Activated naive CD4-positive, alpha-beta T cell treated with Interleukin-2 at 50 U/mL for 16 hours (primary cell): ENCODE measurements around the gene C3orf20.
"Not testable (repeated sequence)": the region's sequence is repeated elsewhere in the genome, so short reads cannot be mapped to it uniquely, and the experiment has no call there.

Experiments used
- DNase-seq: peaks from one replicate; pipeline ENCODE4 v3.0.0-alpha.2; 2020

The C3orf20 gene

DNA sequence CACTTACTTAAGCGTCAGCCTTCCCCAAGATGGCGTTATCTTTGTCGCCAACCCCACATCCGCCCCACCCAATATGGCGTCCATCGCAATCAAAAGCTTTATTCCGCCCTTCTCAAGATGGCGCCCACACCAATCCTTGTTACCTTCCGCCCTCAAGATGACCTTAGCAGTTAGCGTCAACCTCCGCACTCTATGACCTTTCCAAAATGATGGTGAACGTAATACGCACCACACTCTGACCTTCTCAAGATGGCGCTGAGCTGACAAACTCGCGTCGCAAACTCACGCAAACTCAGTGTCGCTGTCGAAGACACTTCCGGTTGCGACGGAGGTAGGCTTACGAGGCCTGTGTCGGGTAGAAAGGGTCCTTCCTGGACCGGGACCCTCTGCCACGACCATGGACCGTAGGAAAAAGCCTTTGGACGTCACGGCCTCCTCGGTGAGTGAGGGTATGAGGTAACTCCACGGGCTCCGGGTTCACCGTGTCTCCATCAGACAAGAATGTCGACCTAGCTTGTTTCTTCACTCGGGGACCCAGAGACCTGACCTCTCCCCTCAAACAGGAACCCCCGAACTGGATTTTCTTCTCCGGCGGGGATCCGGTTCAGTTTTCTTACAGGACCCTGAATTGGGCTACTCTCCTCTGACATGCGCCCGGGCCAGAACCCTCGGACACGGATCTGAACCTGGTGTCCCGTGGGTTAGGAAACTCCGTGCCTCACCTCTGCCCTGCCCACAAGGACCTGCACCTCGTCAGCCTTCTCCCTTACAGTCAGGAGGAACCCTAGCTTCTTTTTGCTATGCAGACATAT, 23.3 kb upstream of the C3orf20 start, which contains the start of gene CCDC174:
Gene CCDC174 (plus strand): TSS at position 323 of the 812 bp plus-strand sequence. CDS start 75 bp downstream, at position 398.
- peak; percentile 96 for DNase-seq

DNA sequence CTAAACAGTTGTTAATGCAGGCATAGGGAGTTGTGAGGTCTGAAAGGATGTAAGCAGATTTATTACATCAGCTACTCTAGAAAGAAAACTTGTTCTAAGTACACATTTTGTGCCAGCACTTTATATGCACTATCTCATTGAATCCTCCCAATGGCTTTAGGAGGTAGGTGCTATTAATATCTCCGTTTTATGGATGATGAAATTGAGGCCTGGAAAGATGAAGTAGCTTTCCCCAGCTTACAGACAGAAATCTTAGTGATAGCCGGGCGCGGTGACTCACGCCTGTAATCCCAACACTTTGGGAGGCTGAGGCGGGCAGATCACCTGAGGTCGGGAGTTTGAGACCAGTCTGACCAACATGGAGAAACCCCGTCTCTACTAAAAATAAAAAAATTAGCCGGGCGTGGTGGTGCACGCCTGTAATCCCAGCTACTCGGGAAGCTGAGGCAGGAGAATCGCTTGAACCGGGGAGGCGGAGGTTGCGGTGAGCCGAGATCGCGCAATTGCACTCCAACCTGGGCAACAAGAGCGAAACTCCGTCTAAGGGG, 22.5 kb upstream of the C3orf20 start:
- not testable (repeated sequence) for DNase-seq

DNA sequence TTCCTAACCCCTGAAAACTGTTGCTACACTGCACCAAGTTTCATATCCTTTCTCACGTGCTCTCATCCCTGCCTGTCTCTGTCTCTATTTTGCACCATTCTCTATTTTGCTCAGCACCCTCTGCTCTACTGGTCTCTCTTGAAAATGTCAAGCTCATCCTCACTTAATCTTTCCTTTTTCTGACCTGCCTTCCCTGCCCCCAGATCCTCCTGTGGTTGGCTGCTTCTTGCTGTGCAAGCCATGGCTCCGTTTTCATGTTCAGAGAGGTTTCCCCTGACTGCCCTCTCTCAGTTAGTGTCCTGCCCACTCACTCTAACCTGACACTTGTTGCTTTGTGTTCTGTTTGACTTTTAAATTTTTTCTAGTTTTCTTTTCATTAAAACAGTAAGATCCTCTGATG, 17.4 kb upstream of the C3orf20 start:
- DNase-seq, result no peak

DNA sequence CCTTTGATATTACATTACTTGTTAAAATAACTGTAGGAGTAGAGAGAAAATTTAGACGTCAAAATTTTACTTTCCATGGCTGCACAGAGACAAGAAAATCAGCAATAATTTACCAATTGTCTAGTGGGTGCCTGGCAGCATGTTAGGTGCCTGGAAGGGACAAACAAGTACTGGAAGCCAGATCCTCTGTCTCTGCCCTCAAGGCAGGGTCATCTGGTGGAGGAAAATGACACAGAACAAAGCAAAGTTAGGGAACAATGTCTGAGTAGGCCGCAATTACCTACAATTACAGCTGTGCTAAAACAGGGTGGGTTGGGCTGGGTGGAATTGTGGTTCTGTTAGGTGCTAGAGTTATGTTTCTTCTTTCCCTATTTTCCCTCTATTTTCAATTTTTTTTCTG, 16.0 kb upstream of the C3orf20 start:
- no peak for DNase-seq

DNA sequence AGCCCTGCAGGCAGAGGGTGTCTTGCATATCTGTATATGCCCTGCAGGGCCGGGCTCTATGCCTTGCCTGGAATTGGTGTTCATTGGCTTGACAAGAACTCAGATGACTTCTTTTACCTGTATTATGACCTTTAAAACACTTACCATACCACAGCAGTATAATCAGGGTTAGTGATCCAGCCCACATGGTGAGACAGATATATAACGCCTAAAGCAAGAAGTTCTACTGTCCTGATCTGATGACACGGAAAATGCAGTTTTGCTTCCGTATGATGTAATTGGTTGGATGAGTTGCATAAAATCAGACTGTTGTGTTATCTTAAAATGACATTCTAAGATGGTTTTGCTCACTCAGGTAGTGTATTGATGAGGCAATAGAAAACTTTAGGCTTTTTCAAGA, 14.0 kb upstream of the C3orf20 start:
- DNase-seq, result no peak

DNA sequence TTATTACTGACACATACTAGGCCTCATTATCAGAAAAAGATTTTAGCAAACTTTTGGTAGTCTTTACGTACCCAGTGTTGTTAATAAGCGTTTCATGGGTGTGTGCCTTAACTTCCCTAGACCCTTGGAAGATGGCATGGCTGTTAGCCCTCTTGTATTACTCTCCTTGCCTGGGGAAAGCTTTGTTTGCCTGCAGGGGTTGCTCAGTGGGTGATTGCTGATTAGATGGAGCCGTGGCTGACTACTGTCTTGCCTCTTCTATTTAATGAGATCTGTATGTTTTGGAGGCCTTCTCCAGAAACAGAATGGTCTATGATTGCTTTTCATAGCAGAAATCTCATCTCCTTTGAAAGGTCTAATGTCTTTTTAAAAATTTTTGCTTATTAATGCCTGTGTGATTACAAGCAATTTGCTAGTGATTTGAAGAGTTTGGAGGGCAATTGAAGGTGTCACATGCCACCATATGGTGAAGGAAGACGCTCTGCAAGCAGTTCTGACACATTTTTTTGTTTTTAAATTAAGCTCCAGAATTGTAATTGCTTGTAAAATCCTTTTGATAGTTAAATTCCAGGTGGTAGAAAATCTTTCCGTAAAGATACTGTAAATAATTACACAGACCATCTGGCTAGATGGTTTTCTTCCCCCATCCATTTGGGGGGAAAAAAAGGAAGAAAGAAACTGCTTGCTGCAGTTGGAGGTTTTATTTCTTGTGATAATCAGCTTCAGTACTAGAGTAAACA, 11.4 kb upstream of the C3orf20 start:
- no peak for DNase-seq

DNA sequence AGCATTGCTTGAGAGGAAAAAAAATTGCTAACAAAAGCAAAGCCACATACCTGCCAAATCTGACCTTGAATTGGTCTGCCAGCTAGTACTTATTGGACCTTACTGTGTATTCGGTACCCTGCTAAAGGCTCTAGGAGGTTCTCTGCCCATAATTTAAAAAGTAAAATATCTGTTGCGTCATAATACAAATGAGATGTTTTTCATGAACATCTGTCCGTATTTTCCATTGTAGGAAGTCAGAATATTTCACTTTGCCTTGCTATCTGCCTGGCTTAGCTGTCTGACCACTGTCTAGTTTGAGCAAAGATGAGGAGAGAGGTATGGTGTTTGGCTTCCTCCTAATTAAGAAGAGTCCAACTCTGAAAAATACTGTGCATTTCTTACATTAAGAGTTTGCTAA, 10.8 kb upstream of the C3orf20 start:
- no peak for DNase-seq

DNA sequence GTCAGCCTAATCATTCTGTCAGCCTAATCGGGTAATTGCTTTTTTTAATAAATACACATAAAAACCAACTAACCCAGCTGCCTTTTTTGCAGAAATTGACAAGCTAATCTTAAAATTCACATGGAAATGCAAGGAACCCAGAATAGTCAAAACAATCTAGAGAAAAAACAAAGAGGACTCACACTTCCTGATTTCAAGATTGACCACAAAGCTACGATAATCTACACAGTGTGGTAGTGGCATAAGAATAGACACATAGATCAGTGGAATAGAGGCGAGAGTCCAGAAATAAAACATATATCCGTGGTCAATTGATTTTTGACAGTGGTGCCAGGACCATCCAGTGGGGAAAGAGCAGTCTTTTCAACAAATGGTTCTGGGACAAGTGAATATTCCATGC, 2.4 kb upstream of the C3orf20 start:
- no peak for DNase-seq

DNA sequence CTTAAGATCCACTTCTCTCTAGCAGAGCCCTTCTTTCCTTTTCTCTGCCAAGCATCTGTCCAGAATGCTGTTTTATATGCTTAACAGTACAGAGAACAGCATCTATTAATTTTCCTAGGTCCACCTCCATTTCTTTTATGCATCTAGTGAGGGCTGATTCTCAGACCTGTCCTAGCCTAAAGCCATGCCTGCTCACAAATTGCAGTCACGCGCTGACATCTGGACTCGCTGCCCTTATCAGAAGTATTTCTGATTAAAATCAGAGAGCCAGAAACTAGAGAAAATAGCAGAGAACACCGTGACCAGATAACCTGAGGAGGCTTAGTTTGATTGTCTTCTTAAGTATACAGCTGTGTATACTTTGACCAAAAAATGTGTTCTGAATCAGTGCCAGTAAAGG, 1.9 kb downstream of the C3orf20 start:
- no peak for DNase-seq

DNA sequence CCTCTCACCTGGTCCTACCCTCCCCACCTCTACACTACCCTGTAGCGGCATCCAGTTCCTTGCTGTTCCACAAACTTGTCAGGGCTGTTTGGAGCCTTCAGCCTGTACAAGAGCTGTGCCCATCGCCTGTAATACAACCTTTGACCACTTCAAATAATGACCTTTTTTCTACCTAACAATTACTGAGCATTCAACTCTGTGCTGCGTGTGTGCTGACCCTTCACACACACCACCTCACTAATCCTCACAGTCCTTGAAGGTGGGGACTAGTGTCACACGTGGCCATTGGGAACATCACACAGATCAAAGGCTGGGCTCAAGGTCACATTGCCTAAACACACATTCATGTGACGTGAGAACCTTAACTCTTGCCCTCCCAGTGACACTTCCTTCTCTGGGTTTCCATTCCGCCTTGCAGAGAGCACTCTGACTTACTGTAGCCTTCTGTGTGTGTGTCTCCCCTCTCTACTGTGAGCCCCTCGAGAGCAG, 3.1 kb downstream of the C3orf20 start:
- no peak for DNase-seq

DNA sequence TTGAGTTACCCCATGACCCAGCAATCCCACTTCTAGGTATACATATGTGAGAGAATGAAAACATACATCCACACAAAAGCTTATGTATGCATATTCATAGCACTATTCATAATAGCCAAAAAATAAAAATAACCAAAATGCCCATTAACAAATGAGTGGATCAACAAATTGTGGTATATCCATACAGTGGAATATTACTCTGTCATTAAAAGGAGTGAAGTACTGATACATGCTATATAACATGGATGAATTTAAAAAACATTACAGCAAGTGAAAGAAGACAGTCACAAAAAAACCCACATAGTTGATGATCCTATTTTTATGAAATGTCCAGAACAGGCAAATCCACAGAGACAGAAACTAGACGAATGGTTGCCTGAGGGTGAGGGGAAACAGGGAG, 5.2 kb downstream of the C3orf20 start:
- DNase-seq, result no peak

DNA sequence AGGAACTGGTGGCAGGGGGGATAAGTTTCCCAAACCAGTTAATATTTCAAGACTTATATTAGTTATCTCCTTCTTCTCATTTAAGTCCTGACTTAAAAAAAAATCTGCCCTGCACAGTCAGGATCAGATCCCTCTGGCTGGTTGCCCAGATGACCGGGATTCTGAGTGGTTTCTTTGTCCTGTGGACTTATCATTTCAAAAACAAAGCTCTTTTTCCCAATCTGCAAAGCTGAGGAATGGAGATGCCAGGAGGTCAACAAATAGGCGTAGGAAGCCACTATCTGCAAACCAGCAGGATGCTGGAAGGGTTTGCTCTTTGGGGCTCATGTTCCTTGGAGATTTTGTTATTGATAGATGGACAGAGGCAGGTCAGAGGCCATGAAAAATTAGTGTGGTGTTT, 5.8 kb downstream of the C3orf20 start:
- DNase-seq, result no peak

DNA sequence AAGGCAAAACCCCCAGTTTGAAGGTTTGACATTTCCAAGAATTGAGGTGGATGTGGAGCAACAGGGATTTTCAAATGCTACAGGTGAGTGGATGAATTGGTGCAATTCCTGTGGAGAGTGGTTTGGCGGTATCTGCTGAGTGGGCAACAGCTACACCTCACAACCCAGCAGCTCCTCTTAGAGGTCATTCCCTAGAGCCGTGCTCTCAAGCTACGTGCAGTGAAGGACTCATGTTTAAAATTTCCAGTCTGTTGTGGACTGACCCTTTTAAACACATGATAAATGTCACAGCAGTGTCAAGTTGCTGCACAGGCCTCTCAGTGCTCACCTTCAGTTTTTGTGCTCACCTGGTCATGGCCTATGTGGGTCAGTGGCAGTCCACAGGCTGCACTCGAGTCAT, 9.5 kb downstream of the C3orf20 start:
- DNase-seq, result no peak

DNA sequence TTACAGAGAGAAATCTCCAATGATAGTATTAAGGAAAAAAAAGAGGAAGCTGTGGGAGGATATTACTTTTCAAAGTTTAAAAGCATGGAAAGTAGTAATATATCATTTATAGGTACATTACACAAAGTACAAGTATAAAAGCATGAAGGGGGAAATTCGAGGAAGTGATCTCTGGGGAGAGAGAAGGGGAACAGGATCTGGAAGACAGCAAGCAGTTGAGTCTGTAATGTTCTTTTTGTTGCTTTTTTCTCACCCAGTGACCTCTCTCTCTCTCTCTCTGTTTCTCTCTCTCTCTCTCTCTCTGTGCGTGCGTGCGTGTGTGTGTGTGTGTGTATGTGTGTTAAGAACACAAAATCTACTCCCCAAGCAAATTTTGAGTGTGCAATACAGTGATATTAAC, 10.2 kb downstream of the C3orf20 start:
- no peak for DNase-seq

DNA sequence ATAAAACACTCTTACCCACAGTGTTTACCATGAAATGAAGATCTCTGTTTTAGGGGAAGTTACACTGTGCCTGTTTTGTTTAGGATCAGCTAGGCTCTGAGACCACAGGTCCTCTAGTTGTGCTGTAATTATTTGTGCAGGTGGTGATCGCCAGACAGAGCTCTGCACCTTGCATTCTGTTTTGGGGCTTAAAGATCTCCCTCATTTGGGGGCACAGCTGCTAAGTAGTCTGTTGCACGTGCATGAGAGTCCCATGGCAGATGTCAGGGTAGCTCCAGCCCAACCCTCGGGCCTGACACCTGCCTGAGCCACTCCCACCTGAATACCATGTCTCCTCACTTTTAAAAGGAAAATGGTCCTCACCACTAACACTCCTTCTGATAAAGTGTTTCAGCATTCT, 12.4 kb downstream of the C3orf20 start:
- DNase-seq, result no peak

DNA sequence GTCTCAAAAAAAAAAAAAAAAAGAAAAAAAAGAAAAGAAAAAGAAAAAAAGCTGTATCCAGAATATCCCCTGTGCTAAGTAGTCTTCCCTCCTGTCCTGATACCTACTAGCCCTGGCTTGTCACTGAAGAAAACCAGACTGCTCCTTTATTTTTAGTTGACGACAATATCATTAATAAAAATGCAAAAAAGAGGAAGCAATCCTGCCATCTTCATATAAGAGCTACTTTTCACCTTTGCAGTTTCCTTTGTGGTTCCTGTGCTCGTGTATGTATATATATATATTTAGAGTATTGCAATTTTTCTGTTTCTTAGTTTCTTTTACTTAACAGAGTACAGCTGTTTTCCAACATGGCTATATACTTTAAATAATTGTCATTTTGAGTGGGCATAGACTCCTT, 13.6 kb downstream of the C3orf20 start:
- no peak for DNase-seq

DNA sequence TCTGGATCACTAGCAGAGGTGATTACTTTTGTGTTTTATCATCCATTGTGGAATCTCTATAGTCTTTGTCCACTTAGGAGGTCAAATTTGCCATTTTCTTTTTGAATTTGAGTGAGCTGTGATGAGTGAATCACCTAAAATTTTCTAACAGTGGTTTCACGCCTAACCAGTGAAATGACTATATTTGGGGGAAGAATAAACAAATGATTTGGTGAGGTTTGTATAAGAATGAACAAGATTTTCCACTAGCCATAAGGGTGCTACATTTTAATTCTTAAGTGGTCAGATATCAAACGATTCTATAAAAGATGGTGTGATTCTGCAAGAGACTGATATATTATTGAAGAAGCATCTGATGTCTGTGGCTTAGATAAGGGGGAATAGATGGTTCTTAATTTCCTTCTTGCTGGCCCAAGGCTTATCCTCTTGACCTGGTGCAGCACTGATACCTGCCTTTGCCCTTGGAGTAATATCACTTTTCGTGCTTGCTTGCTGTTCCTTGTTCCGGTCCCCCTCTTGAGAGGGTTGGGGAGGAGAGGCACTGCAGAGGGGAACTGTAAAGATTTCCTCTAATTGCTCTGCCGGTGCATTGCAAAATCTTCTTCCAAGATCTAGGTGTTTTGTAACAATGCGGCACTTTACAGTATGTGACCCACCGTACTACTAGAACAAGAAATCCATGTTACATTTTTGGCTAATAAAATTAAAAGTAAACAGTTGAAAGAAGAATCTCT, 14.5 kb downstream of the C3orf20 start:
- DNase-seq, result no peak

DNA sequence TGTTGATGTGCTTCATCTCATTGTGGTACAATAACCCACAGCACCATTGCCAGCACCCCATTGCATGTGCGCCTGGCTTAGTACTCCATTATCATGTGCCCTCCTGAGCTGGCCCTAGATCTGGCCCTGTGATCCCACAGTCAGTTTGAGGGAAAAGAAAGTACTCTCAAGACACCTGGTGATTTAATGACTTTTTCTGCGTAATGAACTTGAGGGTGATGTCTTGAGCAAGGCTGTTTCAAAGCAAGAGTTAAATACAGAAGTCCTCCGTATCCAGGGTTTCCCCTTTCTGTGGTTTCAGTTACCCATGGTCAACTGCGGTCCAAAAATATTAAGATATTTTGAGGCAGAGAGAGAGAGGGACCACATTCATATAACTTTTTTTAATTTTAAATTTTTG, 16.3 kb downstream of the C3orf20 start:
- DNase-seq, result no peak

DNA sequence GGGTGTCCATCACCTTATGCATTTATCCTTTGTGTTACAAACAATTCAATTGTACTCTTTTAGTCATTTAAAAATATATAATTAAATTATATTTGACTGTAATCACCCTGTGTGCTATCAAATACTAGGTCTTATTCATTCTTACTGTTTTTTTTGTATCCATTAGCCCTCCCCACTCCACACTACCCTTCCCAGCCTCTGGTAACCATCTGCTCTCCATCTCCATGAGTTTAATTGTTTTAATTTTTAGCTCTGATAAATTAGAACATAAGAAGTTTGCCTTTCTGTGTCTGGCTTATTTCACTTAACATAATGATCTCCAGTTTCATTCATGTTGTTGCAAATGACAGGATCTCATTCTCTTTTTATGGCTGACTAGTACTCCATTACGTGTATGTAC, 16.8 kb downstream of the C3orf20 start:
- no peak for DNase-seq

DNA sequence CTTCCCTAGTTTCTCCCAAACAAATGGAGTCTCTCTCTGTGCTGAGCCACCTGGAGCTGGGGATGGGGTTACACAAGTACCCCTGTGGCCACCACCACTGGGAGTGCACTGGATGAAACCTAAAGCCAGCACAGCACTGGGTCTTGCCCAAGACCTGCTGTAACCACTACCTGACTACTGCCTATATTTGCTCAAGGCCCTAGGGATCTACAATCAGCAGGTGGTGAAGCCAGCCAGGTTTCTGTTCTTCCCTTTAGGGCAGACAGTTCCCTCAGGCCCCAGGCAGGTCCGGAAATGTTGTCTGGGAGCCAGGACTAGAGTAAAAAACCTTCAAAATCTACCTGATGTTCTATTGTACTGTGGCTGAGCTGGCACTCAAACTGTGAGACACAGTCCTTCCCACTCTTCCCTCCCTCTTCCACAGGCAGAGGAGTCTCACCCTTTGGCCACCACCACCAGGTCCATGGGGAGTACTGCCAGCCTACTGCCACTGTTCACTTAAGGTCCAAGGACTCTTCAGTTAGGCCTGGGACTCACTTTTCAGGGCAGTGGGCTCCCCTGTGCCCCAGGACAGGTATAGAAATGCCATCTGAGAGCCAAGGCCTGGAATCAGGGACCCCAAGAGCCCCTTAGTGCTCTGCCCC, 23.8 kb downstream of the C3orf20 start:
- DNase-seq, result no peak

DNA sequence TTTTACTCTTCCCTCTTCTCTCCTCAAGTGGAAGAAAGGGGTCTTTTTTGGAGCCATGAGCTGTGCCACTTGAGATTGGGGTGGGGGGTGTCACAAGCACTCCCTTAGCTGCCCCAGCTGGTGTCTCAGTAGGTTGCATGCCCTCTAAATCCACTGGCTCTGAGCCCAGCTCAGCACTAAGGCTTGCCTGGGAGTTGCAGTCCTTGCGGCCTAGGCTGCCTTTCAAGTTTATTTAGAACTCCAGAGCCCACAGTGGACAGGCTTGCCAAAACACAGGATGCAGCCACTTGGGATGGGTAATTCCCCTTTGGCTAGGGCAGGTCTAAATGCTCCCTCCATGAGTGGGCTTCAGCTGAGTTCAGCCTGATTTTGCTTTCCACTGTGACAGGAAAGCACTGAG, 24.7 kb downstream of the C3orf20 start:
- DNase-seq, result no peak

DNA sequence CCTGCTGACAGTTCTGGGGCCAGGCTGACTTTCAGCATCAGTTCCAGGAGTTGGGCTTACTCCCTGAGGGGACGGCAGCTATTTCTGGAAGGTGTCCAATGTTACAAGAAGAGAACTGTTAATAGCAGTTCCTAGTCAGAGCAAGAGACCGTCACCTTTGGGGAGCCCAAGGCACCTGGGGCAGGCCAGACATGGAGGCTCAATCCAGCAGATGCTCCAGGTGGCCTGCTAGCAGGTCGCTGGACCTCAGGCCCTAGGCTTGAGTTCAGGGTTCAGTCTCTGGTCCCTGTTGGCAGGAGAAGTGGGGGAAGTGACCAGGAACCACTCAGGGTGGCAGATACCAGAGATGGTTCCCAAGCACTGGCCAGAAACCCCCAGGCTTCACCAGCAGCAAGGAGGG, 25.9 kb downstream of the C3orf20 start:
- no peak for DNase-seq

DNA sequence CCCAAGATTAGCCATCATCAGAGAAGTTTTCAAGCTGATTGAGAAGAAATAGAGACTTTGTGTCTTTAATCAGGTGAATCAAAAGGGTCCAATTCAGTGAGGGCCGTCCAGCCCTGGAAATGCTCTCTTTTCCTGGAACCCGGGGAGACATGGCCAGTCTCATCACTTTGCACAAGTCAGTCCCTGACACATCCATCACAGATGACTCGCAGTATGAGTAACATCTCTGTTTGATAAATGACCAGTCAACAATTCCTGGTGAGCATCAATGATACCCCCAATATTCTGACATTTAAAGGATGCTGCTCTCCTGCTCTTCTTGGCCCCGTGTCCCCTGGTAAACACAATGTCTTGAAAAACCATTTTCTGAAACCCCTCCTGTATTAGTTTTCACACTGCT, 26.7 kb downstream of the C3orf20 start:
- no peak for DNase-seq
